Measurements from ENCODE around the gene HIBCH.

DNA sequence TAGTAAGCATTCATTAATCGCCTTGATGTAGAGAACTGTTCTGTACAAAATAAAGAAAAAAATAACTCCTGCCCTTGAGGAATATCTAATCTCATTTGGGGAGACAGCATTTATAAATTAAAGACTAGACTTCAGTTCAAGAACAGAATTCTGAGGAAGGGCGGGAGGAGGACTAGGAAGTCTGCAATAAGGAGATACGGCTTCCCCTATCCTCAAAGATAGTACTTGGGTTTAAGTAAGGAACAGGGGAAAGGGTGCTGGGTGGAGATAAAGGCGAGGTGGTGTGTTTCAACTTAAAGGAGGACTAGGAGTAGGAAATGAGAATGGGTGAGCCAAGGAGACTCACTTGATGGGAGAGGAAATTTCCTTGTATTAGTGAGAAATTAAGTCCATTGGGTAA lies 135.2 kb downstream of the HIBCH start:
- no peak for TF ChIP-seq FOSL1 (CRISPR knock-in tag; IDR thresholded peaks at IDR 0.05; ENCODE audit: borderline replicate concordance)
- TF ChIP-seq REXO4 (CRISPR knock-in tag; IDR thresholded peaks at IDR 0.05; ENCODE audit: borderline replicate concordance): no peak
- no peak for TF ChIP-seq TBP (CRISPR knock-in tag; IDR thresholded peaks at IDR 0.05)
- TF ChIP-seq, protein P1, sequence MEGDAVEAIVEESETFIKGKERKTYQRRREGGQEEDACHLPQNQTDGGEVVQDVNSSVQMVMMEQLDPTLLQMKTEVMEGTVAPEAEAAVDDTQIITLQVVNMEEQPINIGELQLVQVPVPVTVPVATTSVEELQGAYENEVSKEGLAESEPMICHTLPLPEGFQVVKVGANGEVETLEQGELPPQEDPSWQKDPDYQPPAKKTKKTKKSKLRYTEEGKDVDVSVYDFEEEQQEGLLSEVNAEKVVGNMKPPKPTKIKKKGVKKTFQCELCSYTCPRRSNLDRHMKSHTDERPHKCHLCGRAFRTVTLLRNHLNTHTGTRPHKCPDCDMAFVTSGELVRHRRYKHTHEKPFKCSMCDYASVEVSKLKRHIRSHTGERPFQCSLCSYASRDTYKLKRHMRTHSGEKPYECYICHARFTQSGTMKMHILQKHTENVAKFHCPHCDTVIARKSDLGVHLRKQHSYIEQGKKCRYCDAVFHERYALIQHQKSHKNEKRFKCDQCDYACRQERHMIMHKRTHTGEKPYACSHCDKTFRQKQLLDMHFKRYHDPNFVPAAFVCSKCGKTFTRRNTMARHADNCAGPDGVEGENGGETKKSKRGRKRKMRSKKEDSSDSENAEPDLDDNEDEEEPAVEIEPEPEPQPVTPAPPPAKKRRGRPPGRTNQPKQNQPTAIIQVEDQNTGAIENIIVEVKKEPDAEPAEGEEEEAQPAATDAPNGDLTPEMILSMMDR (CRISPR knock-in tag; IDR thresholded peaks at IDR 0.05): no peak
- no peak for TF ChIP-seq HNRNPL (IDR thresholded peaks at IDR 0.05; ENCODE audit: low read depth, low read length)
- TF ChIP-seq ZNF20 (CRISPR knock-in tag; IDR thresholded peaks at IDR 0.05): no peak
- TF ChIP-seq TEAD3 (CRISPR knock-in tag; optimal IDR thresholded peaks at IDR 0.05; ENCODE audit: borderline replicate concordance): no peak
